Measurements from ENCODE around the gene RNF151.

- no peak for TF ChIP-seq POLR2A (IDR thresholded peaks at IDR 0.05)
- TF ChIP-seq CTCF (IDR thresholded peaks at IDR 0.05) = no peak
- TF ChIP-seq POLR2AphosphoS5 (IDR thresholded peaks at IDR 0.05) = no peak
Observed at GRCh38 chr16:1920727-1921171, 45.9 kb upstream of the RNF151 start.

Data from suprapubic skin (tissue), 4 donors.